HEK293 (cell line): ENCODE results near the gene SUGP2.

Experiments
- CTCF ChIA-PET: fragments of 350-600 bp; formaldehyde crosslinking; extraction: SDS; loops from one replicate; lab custom pipeline; 2021; ENCODE audit warnings: antibody characterized with exemption; lab: Yijun Ruan, JAX
- POLR2A ChIA-PET: fragments of 300-600 bp; formaldehyde crosslinking; extraction: SDS; loops from one replicate; lab custom pipeline; 2020; ENCODE audit warnings: antibody characterized with exemption, inconsistent platforms; lab: Yijun Ruan, JAX
- H3K27ac ChIP-seq: fragments of 200-500 bp; sonication (Bioruptor generic); 2 replicates; pipeline ENCODE4 v1.5.1; 2014; ENCODE audit warnings: low read depth, low read length, control low read depth, inconsistent platforms; ENCODE audit errors: extremely low read depth
- H3K36me3 ChIP-seq, 2 experiments: fragments of 200-500 bp in 1 of 2; sonication (Bioruptor generic) in 1 of 2; 1 replicate in 1 of 2; 2 replicates in 1 of 2; pipeline ENCODE4 v1.5.1; 2014 to 2017; ENCODE audit warnings: inconsistent platforms in 2 of 2, low read length in 2 of 2; ENCODE audit not compliant: control insufficient read depth in 2 of 2, insufficient read depth in 1 of 2
- H3K4me1 ChIP-seq: fragments of 200-500 bp; sonication (Bioruptor generic); 2 replicates; pipeline ENCODE4 v1.5.1; 2014; ENCODE audit warnings: mild to moderate bottlenecking, low read length, inconsistent platforms; ENCODE audit not compliant: control insufficient read depth, insufficient read depth
- H3K4me3 ChIP-seq: 2 replicates; pipeline ENCODE4 v1.5.1; 2011; ENCODE audit warnings: low read depth, mild to moderate bottlenecking, control low read depth, low read length, moderate library complexity
- H3K9me3 ChIP-seq: fragments of 200-500 bp; sonication (Bioruptor generic); 2 replicates; pipeline ENCODE4 v1.5.1; 2014; ENCODE audit warnings: low read depth, low read length, inconsistent platforms; ENCODE audit not compliant: control insufficient read depth, insufficient read depth
- BCL11B ChIP-seq: fragments of 450-650 bp; formaldehyde crosslinking; IDR thresholded peaks from 2 replicates; pipeline ENCODE4 v1.5.1; 2016; ENCODE audit warnings: low read depth, missing biosample characterization, missing genetic modification characterization
- GLIS1 ChIP-seq: fragments of 450-650 bp; formaldehyde crosslinking; IDR thresholded peaks from 2 replicates; pipeline ENCODE4 v1.5.1; 2016; ENCODE audit warnings: missing biosample characterization, missing genetic modification characterization
- HOXC10 ChIP-seq: sonication (generic); formaldehyde crosslinking; IDR thresholded peaks from 2 replicates; pipeline ENCODE4 v1.8.1; 2023; ENCODE audit warnings: mild to moderate bottlenecking, missing genetic modification reagents
- KLF16 ChIP-seq: fragments of 450-650 bp; formaldehyde crosslinking; IDR thresholded peaks from 2 replicates; pipeline ENCODE4 v1.5.1; 2017; ENCODE audit warnings: missing biosample characterization, missing genetic modification characterization
- KLF8 ChIP-seq: fragments of 450-650 bp; formaldehyde crosslinking; IDR thresholded peaks from 2 replicates; pipeline ENCODE4 v1.5.1; 2016; ENCODE audit warnings: missing biosample characterization, missing genetic modification characterization
- MYNN ChIP-seq: fragments of 450-650 bp; formaldehyde crosslinking; IDR thresholded peaks from 2 replicates; pipeline ENCODE4 v1.5.1; 2016; ENCODE audit warnings: missing biosample characterization, missing genetic modification characterization, borderline replicate concordance
- PATZ1 ChIP-seq: fragments of 450-650 bp; formaldehyde crosslinking; IDR thresholded peaks from 2 replicates; pipeline ENCODE4 v1.5.1; 2016; ENCODE audit warnings: missing biosample characterization, missing genetic modification characterization
- ZFP37 ChIP-seq: fragments of 450-650 bp; formaldehyde crosslinking; IDR thresholded peaks from 2 replicates; pipeline ENCODE4 v1.5.1; 2016; ENCODE audit warnings: missing biosample characterization, missing genetic modification characterization
- ZNF132 ChIP-seq: fragments of 450-650 bp; formaldehyde crosslinking; IDR thresholded peaks from 2 replicates; pipeline ENCODE4 v1.5.1; 2017; ENCODE audit warnings: missing biosample characterization, missing genetic modification characterization, borderline replicate concordance
- ZNF2 ChIP-seq: fragments of 450-650 bp; formaldehyde crosslinking; IDR thresholded peaks from 2 replicates; pipeline ENCODE4 v1.5.1; 2016; ENCODE audit warnings: missing biosample characterization, missing genetic modification characterization
- ZNF302 ChIP-seq: fragments of 450-650 bp; formaldehyde crosslinking; IDR thresholded peaks from 2 replicates; pipeline ENCODE4 v1.5.1; 2016; ENCODE audit warnings: missing biosample characterization, missing genetic modification characterization, low read depth
- ZNF514 ChIP-seq: fragments of 450-650 bp; formaldehyde crosslinking; IDR thresholded peaks from 2 replicates; pipeline ENCODE4 v1.5.1; 2016; ENCODE audit warnings: missing biosample characterization, missing genetic modification characterization
- ZNF555 ChIP-seq: fragments of 450-650 bp; formaldehyde crosslinking; conservative IDR thresholded peaks from 2 replicates; pipeline ENCODE4 v1.5.1; 2017; ENCODE audit warnings: missing biosample characterization, mild to moderate bottlenecking, missing genetic modification characterization, inconsistent platforms
- ZNF558 ChIP-seq: fragments of 450-650 bp; formaldehyde crosslinking; IDR thresholded peaks from 2 replicates; pipeline ENCODE4 v1.5.1; 2016; ENCODE audit warnings: missing biosample characterization, missing genetic modification characterization
- ZNF560 ChIP-seq: fragments of 450-650 bp; formaldehyde crosslinking; IDR thresholded peaks from 2 replicates; pipeline ENCODE4 v1.5.1; 2017; ENCODE audit warnings: missing biosample characterization, missing genetic modification characterization, borderline replicate concordance
- ZNF561 ChIP-seq: fragments of 450-650 bp; IDR thresholded peaks from 2 replicates; pipeline ENCODE4 v1.5.1; 2018; ENCODE audit warnings: missing biosample characterization, missing genetic modification characterization, borderline replicate concordance
- ZNF639 ChIP-seq: fragments of 450-650 bp; formaldehyde crosslinking; IDR thresholded peaks from 2 replicates; pipeline ENCODE4 v1.5.1; 2016; ENCODE audit warnings: missing biosample characterization, missing genetic modification characterization
- TF ChIP-seq, protein P1 (sequence below): fragments of 450-650 bp; formaldehyde crosslinking; conservative IDR thresholded peaks from 2 replicates; pipeline ENCODE4 v1.5.1; 2016; ENCODE audit warnings: low read depth, missing biosample characterization, missing genetic modification characterization

The SUGP2 gene

DNA sequence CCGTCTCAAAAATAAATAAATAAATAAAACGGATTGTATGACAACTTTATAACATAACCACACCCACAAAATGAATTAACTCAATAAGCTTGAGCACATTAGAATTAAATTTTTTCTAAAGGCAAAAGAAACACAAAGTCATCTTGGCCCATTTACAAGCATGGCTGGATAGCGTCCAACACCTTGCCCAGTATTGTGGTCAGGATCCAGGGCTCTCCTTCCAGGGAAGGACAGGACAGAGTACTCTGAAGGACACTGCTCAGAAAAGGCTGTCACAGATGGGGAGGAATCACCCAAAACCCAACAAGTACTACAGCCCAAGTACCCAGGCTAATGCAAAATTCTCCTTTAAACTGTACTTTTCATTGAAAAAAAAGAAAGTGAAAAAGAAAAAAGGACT is 27.1 kb downstream of the SUGP2 start (continued):
- no peak for TF ChIP-seq PATZ1 (tag by site-specific recombination)
- no peak for TF ChIP-seq ZNF561 (tag by site-specific recombination)
- TF ChIP-seq ZFP37 (tag by site-specific recombination) = no peak
- no peak for TF ChIP-seq KLF16 (tag by site-specific recombination)
- TF ChIP-seq ZNF558 (tag by site-specific recombination) = no peak
- no peak for TF ChIP-seq ZNF2 (tag by site-specific recombination)
- no peak for TF ChIP-seq ZNF302
- TF ChIP-seq, protein P1, sequence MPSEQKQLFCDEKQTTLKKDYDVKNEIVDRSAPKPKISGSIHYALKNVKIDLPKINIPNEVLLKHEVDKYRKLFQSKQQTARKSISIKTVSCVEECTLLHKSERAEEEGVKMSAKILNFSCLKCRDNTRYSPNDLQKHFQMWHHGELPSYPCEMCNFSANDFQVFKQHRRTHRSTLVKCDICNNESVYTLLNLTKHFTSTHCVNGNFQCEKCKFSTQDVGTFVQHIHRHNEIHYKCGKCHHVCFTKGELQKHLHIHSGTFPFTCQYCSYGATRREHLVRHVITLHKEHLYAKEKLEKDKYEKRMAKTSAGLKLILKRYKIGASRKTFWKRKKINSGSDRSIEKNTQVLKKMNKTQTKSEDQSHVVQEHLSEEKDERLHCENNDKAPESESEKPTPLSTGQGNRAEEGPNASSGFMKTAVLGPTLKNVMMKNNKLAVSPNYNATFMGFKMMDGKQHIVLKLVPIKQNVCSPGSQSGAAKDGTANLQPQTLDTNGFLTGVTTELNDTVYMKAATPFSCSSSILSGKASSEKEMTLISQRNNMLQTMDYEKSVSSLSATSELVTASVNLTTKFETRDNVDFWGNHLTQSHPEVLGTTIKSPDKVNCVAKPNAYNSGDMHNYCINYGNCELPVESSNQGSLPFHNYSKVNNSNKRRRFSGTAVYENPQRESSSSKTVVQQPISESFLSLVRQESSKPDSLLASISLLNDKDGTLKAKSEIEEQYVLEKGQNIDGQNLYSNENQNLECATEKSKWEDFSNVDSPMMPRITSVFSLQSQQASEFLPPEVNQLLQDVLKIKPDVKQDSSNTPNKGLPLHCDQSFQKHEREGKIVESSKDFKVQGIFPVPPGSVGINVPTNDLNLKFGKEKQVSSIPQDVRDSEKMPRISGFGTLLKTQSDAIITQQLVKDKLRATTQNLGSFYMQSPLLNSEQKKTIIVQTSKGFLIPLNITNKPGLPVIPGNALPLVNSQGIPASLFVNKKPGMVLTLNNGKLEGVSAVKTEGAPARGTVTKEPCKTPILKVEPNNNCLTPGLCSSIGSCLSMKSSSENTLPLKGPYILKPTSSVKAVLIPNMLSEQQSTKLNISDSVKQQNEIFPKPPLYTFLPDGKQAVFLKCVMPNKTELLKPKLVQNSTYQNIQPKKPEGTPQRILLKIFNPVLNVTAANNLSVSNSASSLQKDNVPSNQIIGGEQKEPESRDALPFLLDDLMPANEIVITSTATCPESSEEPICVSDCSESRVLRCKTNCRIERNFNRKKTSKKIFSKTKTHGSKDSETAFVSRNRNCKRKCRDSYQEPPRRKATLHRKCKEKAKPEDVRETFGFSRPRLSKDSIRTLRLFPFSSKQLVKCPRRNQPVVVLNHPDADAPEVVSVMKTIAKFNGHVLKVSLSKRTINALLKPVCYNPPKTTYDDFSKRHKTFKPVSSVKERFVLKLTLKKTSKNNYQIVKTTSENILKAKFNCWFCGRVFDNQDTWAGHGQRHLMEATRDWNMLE (tag by site-specific recombination) = no peak
- no peak for TF ChIP-seq HOXC10 (CRISPR knock-in tag)
- no peak for TF ChIP-seq ZNF132 (tag by site-specific recombination)
- TF ChIP-seq, all 188 proteins: peak for 0

DNA sequence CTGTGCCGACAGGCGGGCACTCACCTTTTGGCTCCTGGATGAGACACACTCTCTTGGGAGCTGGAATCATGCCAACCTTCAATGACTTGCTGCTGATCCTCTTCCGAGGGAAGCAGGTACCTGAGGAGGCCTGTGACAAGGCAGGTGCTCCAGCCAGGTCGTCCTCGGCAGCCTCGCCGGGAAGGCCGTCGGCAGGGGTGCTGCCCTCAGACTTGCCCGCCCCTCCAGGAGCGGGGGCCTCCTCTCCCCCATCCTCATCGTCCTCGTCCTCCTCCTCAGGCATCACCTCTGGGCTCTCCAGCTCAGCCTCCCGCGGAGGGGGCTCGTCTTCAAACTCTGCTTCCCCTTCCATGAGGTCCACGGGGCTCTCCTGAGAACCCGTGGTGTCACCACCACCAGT is 29.2 kb downstream of the SUGP2 start:
- H3K4me1 ChIP-seq = no peaks in the 10 kb centered on the region
- H3K27ac ChIP-seq = no peak overlapping the region
- H3K9me3 ChIP-seq = no peaks in the 10 kb centered on the region
- peaks cover 47 to 94% of the 10 kb centered on the region in 2 experiments; a peak in 2 of 3 replicates for H3K36me3 ChIP-seq
- no peak overlapping the region for H3K4me3 ChIP-seq
- ChIA-PET CTCF (no interaction called here), POLR2A (no interaction called here)
- no peak for TF ChIP-seq BCL11B (tag by site-specific recombination)
- no peak for TF ChIP-seq ZNF555 (tag by site-specific recombination)
- no peak for TF ChIP-seq KLF8 (tag by site-specific recombination)
- no peak for TF ChIP-seq ZNF560 (tag by site-specific recombination)
- TF ChIP-seq MYNN (tag by site-specific recombination) = no peak
- no peak for TF ChIP-seq GLIS1 (tag by site-specific recombination)
- TF ChIP-seq ZNF639 (tag by site-specific recombination) = no peak
- no peak for TF ChIP-seq ZNF514 (tag by site-specific recombination)
